ENCODE measurements around the gene XPO6. TPM values are rescaled to one million over a fixed set of nuclear protein-coding genes. Genes with fewer than 3 reads are reported as not detected.

XPO6 gene
- total and polyA plus RNA-seq, 8 donors = 75.7 to 155 (median 80.1) TPM

- no peaks in the 10 kb centered on the region for H3K9me3 ChIP-seq
- ATAC-seq (peak; percentile 64), DNase-seq (peak in 1 of 4 donors; percentile 48)
- peaks cover 0 to 22% of the 10 kb centered on the region in 2 donors for H3K4me1 ChIP-seq
- peaks cover 0 to 96% of the 10 kb centered on the region in 2 donors for H3K36me3 ChIP-seq
- no peak for TF ChIP-seq CTCF (IDR thresholded peaks at IDR 0.05)
- intact Hi-C loops (cut with DNase I) = no loop called here
- H3K27me3 ChIP-seq = no peaks in the 10 kb centered on the region
- H3K27ac ChIP-seq = peak overlapping the region in 1 of 2 donors; percentile 77
- H3K4me3 ChIP-seq = no peak overlapping the region
These were observed 101.3 kb downstream of the XPO6 start for GRCh38 chr16:28110479-28110878.

DNA sequence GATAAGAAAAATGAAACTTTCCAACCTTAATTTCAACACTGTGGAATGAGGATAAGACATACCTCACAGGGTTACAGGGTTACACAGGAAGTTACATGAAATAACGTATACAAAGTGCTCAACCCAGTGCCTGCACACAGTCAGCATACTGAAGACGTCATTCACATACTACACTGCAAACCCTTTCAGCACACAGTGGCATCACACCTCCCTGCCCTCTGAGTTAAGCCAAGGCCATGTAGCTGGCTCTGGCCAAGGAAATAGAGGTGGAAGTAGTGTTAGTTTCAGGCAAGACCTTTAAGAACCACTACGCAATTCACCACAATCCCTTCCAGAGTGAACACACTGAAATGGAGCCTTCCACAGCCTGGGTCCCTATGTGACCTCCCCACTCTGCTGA, 101.7 kb downstream of the XPO6 start:
- no peak overlapping the region for H3K4me3 ChIP-seq
- intact Hi-C loops (cut with DNase I) = no loop called here
- peak; percentile 32 for ATAC-seq
- H3K27ac ChIP-seq = peak overlapping the region in 1 of 2 donors; percentile 77
- peaks cover 0 to 96% of the 10 kb centered on the region in 2 donors for H3K36me3 ChIP-seq
- peak in 1 of 4 donors; percentile 10 for DNase-seq
- TF ChIP-seq CTCF (IDR thresholded peaks at IDR 0.05) = no peak
- H3K4me1 ChIP-seq = peaks cover 0 to 22% of the 10 kb centered on the region in 2 donors
- no peaks in the 10 kb centered on the region for H3K9me3 ChIP-seq
- H3K27me3 ChIP-seq = no peaks in the 10 kb centered on the region

- H3K36me3 ChIP-seq = peaks cover 0 to 96% of the 10 kb centered on the region in 2 donors
- H3K4me1 ChIP-seq = peaks cover 0 to 22% of the 10 kb centered on the region in 2 donors
- H3K27me3 ChIP-seq = no peaks in the 10 kb centered on the region
- no peak for TF ChIP-seq CTCF (IDR thresholded peaks at IDR 0.05)
- H3K9me3 ChIP-seq = no peaks in the 10 kb centered on the region
- H3K4me3 ChIP-seq = no peak overlapping the region
- ATAC-seq = peak; percentile 32
- H3K27ac ChIP-seq = peak overlapping the region in 1 of 2 donors; percentile 14
- intact Hi-C loops (cut with DNase I) = no loop called here
- peak in 2 of 4 donors; percentile 37 to 43 for DNase-seq
These were observed 103.0 kb downstream of the XPO6 start for GRCh38 chr16:28108590-28109247.

DNA sequence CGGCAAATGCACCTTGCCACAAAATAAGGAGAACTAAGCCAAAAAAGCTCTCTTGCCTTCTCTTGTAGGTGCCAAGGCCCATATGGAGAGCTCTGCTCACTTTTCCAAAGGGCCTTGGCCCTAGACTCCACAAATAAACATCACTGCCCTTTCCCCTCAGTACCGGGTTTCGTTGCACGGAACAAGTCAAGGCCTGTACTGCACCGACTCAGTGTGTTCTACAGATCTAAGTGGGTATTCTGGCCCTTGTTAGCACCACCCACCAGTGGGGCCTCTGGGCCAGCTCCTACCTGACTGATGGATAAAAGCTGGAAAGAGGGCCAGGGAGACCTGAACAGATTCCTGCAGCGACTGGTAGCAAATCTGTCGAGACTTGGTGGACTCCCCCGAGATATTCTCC, 104.5 kb downstream of the XPO6 start:
- Histone ChIP-seq H3K4me3 (no peak overlapping the region), H3K27ac (no peak overlapping the region), H3K27me3 (no peaks in the 10 kb centered on the region), H3K4me1 (peaks cover 0 to 22% of the 10 kb centered on the region in 2 donors), H3K9me3 (no peaks in the 10 kb centered on the region), H3K36me3 (peaks cover 0 to 98% of the 10 kb centered on the region in 2 donors)
- TF ChIP-seq CTCF (IDR thresholded peaks at IDR 0.05) = no peak
- DNase-seq (peak in 1 of 4 donors; percentile 6), ATAC-seq (no peak)
- intact Hi-C loops (cut with DNase I) = no loop called here

- no peaks in the 10 kb centered on the region for H3K9me3 ChIP-seq
- H3K4me1 ChIP-seq = peaks cover 0 to 22% of the 10 kb centered on the region in 2 donors
- ATAC-seq (peak; percentile 13), DNase-seq (peak in 1 of 4 donors; percentile 20)
- H3K36me3 ChIP-seq = peaks cover 0 to 98% of the 10 kb centered on the region in 2 donors
- no peak overlapping the region for H3K27ac ChIP-seq
- intact Hi-C loops (cut with DNase I) = no loop called here
- no peak for TF ChIP-seq CTCF (IDR thresholded peaks at IDR 0.05)
- H3K27me3 ChIP-seq = no peaks in the 10 kb centered on the region
- no peak overlapping the region for H3K4me3 ChIP-seq
These were observed 105.1 kb downstream of the XPO6 start for GRCh38 chr16:28106467-28107215.
